Measurements from ENCODE around the gene CCDC169.

The CCDC169 gene

DNA sequence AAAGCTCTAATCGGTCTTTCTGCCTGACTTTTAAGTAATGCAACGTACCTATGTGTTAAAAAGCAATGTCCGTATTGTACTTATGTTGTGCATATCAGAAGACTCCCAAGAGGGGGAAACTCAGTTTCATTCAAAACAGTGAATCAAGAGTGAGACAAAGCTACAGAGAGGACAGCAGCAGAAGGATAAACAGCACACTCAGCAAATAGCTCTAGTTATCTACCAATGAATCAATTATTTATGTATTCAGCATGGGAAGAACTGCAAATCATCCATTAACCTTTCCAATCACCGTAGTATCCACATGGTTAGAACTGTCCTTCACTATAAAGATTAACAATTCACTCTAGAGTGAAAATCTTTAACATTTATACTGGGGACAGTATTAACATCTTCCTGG, 46.6 kb downstream of the CCDC169 start:
- Histone ChIP-seq H3K4me3 (no peak overlapping the region), H3K27me3 (no peaks in the 10 kb centered on the region), H3K4me1 (no peaks in the 10 kb centered on the region), H3K36me3 (no peaks in the 10 kb centered on the region), H3K27ac (no peak overlapping the region), H3K9me3 (peaks cover 0 to 8% (median 0%) of the 10 kb centered on the region in 3 donors)
- no peak for DNase-seq
- intact Hi-C loops (cut with DNase I; ENCODE audit: low total_unique reads): no loop called here
- TF ChIP-seq, protein P1, sequence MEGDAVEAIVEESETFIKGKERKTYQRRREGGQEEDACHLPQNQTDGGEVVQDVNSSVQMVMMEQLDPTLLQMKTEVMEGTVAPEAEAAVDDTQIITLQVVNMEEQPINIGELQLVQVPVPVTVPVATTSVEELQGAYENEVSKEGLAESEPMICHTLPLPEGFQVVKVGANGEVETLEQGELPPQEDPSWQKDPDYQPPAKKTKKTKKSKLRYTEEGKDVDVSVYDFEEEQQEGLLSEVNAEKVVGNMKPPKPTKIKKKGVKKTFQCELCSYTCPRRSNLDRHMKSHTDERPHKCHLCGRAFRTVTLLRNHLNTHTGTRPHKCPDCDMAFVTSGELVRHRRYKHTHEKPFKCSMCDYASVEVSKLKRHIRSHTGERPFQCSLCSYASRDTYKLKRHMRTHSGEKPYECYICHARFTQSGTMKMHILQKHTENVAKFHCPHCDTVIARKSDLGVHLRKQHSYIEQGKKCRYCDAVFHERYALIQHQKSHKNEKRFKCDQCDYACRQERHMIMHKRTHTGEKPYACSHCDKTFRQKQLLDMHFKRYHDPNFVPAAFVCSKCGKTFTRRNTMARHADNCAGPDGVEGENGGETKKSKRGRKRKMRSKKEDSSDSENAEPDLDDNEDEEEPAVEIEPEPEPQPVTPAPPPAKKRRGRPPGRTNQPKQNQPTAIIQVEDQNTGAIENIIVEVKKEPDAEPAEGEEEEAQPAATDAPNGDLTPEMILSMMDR (IDR thresholded peaks at IDR 0.05): no peak

DNA sequence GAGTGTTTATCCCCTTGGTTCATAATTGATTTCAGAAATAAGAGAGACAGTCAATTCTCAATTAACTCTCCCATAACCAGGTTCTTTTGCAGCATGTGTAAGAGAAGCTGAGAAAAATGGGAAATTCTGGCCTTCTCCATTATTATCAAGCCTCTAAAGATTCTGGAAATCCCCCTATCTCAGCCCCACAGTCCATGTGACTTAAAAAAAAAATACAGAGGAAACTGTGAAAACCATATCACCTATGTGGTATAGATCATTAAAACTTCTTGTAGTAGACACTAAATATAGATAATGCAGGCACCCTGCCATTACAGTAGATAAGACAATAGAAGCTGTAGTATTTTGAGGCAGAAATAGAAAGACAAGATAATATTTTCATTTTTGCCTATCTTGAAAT, 48.9 kb downstream of the CCDC169 start:
- Histone ChIP-seq H3K36me3 (no peaks in the 10 kb centered on the region), H3K4me1 (no peaks in the 10 kb centered on the region), H3K27me3 (no peaks in the 10 kb centered on the region), H3K27ac (no peak overlapping the region), H3K4me3 (no peak overlapping the region), H3K9me3 (peaks cover 0 to 8% (median 0%) of the 10 kb centered on the region in 3 donors)
- intact Hi-C loops (cut with DNase I; ENCODE audit: low total_unique reads): no loop called here
- no peak for DNase-seq
- TF ChIP-seq, protein P1 (IDR thresholded peaks at IDR 0.05): no peak

DNA sequence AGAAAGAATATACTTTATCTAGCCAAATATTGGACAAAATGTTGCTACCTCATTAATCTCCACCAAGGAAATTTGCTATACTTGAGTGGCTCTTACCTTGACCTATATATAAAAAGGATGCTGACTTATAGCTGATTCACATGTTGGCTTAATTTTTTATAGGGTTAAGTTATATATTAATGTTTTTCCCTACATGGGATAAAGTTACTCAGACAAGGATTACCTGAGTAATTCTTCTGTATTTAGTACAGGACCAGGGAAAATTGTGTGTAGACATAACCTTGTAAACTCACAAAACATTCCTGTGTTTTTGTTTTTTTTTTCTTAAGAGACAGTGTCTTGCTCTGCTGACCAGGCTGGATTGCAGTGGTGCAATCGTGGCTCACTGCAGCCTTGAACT, 52.6 kb downstream of the CCDC169 start:
- DNase-seq: no peak
- TF ChIP-seq, protein P1 (IDR thresholded peaks at IDR 0.05): no peak
- no peak overlapping the region for H3K27ac ChIP-seq
- peaks cover 0 to 8% (median 0%) of the 10 kb centered on the region in 3 donors for H3K9me3 ChIP-seq
- no peaks in the 10 kb centered on the region for H3K27me3 ChIP-seq
- no peak overlapping the region for H3K4me3 ChIP-seq
- H3K36me3 ChIP-seq: no peaks in the 10 kb centered on the region
- intact Hi-C loops (cut with DNase I; ENCODE audit: low total_unique reads): no loop called here
- H3K4me1 ChIP-seq: no peaks in the 10 kb centered on the region

DNA sequence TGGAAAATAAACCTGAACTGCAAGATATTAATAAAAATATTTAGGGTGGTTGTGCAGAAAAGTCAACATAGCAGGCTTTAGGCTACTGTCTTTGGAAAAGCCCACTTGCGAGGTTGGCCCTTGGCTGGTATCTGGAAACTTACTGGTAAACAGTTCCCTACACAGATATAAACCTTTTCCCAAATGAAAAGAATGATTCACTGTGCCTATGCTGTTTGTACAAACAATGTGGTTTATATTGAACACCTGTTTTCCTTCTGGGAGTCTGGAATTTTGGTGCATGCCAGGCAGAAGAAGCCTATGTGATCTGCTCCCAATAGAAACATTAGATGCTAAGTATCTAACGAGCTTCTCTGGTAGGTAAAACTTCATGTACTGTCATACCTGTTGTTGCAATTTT, 53.5 kb downstream of the CCDC169 start:
- Histone ChIP-seq H3K27me3 (no peaks in the 10 kb centered on the region), H3K36me3 (no peaks in the 10 kb centered on the region), H3K27ac (no peak overlapping the region), H3K9me3 (peaks cover 0 to 8% (median 0%) of the 10 kb centered on the region in 3 donors), H3K4me3 (no peak overlapping the region), H3K4me1 (no peaks in the 10 kb centered on the region)
- intact Hi-C loops (cut with DNase I; ENCODE audit: low total_unique reads): no loop called here
- TF ChIP-seq, protein P1 (IDR thresholded peaks at IDR 0.05): no peak
- DNase-seq: no peak

DNA sequence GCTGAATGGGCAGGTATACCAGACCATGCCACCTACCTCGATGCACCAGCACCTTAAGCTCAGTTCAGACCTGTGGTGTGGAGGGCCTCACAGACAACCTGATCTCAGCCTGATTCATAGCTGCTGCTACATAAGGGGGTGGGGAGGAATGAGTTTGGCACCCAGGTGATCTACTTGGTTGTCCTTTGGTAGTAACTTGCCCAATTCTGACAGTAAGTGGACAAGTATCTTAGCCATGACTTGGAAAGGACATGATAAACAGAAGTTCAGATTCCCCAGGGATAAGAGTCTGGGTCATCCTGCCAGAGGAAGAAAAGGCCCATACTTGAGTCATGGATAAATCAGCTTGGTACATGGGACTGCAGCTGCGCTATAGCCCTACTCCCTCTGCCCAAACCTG, 54.9 kb downstream of the CCDC169 start:
- intact Hi-C loops (cut with DNase I; ENCODE audit: low total_unique reads): no loop called here
- Histone ChIP-seq H3K4me1 (no peaks in the 10 kb centered on the region), H3K27ac (no peak overlapping the region), H3K9me3 (peaks cover 0 to 8% (median 0%) of the 10 kb centered on the region in 3 donors), H3K4me3 (no peak overlapping the region), H3K27me3 (no peaks in the 10 kb centered on the region), H3K36me3 (no peaks in the 10 kb centered on the region)
- DNase-seq: no peak
- TF ChIP-seq, protein P1 (IDR thresholded peaks at IDR 0.05): no peak

DNA sequence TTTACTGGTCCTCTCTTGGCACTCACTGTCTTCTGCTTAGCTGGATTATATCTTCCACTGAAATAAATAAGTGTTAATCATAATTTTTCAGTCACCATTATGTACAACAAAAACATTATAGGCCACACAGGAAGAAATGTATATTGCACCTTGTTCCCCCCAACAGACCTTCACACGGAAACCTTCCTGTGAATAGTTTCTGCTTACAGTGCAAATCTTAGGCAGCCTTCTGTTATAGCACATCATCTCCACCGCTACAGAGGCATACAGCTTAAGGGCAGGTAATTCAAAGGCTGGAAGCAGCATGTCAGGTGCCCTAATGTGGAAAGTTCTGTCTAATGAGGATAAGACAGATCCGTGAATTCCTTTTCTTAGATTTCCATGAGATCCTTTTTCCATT, 66.4 kb downstream of the CCDC169 start:
- Histone ChIP-seq H3K4me1 (no peaks in the 10 kb centered on the region), H3K4me3 (no peak overlapping the region), H3K36me3 (no peaks in the 10 kb centered on the region), H3K9me3 (peaks cover 0 to 12% (median 7%) of the 10 kb centered on the region in 3 donors), H3K27me3 (no peaks in the 10 kb centered on the region), H3K27ac (no peak overlapping the region)
- intact Hi-C loops (cut with DNase I; ENCODE audit: low total_unique reads): no loop called here
- TF ChIP-seq, protein P1 (IDR thresholded peaks at IDR 0.05): no peak
- DNase-seq: no peak

Data from tibial artery (tissue), 4 donors.